Heart left ventricle (tissue), 13 donors: ENCODE data around the gene RNF130.

Source experiments
- POLR2A ChIP-seq, 2 donors: fragments of 450-650 bp; IDR thresholded peaks; one replicate each; pipeline ENCODE4 v1.6.1; 2017; ENCODE audit warnings: antibody characterized with exemption in 2 of 2, mild to moderate bottlenecking in 2 of 2, moderate library complexity in 2 of 2
- TF ChIP-seq, protein P1 (sequence below), 12 donors: fragments of 200-600 bp; sonication (generic) in 4 of 12; IDR thresholded peaks; one replicate each; pipeline versions ENCODE4 v1.5.0 to v1.8.0; 2018 to 2022; ENCODE audit warnings: antibody characterized with exemption in 12 of 12, mild to moderate bottlenecking in 5 of 12
- donor health status: ischemic (EF 13 %, LVEDD 7.1; RV severe dilation, severe dysfunction).
- donor health status: DM: no; HTN: yes; CAD: no.
- donor health status: DM: no; HTN: no; CAD: no.
- donor health status: ischemic (EF 25% LVEDD 6.9; RV normal size, moderate dysfunction).
- donor health status: ischemic (EF 25% LVEDD 5.7; RV mildly dilated, moderate dysfunction).
- donor health status: ischemic (EF 35%, LVEDD 5.7; RV mildly dilated, moderate dysfunction).
- donor health status: nonischemic (EF 11% LVEDD 7.7; RV severe dilation, severe dysfunction).
- donor health status: DM: yes; HTN: yes; CAD: no.
- donor health status: PGD.
- donor health status: ischemic (EF 29% LVEDD 5.4; RV normal size, mild dysfunction).
- donor health status: nonischemic (EF 23%, LVEDD 6.1; RV moderate dilation, normal function).

DNA sequence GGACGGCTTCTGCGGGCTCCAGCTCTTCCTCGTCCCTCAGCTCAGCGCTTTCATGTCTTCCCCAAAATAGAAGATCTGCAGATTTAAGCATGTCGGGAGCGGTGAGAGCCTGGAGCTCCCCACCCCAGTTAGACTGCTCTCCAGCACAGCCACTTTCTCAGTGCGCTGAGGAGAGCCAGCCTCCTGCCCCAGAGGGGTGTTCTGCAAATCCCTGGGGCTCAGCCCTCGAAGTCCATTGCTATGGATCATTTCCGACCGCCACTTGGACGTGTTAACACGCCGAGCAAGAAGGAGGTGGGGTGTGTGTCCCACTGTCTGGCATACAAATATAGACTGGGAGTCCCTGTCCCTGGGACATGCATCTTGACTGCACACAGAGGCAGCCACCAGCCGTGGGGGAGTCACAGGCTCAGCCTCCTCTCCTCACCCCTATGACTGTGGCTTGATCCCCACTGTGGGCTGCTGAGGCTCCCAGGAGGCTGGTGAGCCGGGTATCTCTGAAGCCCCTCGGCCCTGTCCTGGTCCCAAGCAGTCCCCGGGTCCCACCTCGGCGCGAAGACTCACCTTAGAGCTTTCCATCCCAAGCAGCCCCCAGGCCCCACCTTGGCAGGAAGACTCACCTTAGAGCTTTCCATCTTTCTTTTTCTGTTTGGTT lies 30.0 kb upstream of the RNF130 start:
- TF ChIP-seq, protein P1, sequence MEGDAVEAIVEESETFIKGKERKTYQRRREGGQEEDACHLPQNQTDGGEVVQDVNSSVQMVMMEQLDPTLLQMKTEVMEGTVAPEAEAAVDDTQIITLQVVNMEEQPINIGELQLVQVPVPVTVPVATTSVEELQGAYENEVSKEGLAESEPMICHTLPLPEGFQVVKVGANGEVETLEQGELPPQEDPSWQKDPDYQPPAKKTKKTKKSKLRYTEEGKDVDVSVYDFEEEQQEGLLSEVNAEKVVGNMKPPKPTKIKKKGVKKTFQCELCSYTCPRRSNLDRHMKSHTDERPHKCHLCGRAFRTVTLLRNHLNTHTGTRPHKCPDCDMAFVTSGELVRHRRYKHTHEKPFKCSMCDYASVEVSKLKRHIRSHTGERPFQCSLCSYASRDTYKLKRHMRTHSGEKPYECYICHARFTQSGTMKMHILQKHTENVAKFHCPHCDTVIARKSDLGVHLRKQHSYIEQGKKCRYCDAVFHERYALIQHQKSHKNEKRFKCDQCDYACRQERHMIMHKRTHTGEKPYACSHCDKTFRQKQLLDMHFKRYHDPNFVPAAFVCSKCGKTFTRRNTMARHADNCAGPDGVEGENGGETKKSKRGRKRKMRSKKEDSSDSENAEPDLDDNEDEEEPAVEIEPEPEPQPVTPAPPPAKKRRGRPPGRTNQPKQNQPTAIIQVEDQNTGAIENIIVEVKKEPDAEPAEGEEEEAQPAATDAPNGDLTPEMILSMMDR (IDR thresholded peaks at IDR 0.05), result no peak
- TF ChIP-seq POLR2A (IDR thresholded peaks at IDR 0.05), result no peak
